ENCODE results near the gene PIK3R2. TPM values are rescaled to one million over a fixed set of nuclear protein-coding genes. Genes with fewer than 3 reads are reported as not detected.

PIK3R2 gene
- total and polyA plus RNA-seq, 2 of the 13 experiments (the other 11 are each of a cell fraction or from before 2014, with no cell fraction given): 18.6 to 25.3 TPM

DNA sequence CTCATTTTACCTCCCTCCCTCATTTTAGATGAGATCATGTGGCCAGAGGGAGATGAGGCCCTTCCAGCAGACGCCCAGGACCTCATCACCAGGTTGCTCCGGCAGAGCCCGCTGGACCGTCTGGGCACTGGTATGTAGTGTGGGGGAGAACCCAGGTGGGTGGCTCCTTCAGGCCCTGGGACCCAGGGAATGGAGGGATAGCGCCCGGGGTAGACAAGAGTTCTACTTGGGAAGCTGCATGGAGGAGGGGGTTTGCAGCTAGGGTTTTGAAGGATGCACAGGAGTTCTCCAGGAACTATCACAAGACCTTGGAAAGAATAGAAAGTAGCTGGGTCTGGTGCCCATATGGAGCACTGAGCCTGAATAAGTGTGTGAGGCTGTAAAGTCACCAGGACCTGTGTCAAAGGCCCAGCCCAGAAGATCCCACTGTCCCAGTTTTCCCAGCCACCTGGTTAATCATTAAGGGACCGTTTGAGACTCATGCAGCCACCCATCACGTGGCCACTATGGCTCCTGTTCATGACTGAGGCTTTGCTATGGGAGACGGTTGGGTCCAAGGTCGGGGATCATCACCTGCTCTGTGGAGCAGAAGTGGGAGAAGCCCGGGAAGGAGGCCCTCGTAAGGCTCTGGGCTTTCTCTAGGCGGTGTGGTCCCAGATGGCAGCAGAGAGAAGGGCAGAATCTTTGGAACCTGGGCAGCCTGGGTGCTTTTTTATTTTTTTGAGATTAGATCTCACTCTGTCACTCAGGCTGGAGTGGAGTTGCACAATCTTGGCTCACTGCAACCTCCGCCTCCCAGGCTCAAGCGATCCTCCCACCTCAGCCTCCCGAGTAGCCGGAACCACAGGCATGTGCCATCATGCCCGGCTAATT lies 17.0 kb upstream of the PIK3R2 start (continued):
- TF ChIP-seq, protein P1, sequence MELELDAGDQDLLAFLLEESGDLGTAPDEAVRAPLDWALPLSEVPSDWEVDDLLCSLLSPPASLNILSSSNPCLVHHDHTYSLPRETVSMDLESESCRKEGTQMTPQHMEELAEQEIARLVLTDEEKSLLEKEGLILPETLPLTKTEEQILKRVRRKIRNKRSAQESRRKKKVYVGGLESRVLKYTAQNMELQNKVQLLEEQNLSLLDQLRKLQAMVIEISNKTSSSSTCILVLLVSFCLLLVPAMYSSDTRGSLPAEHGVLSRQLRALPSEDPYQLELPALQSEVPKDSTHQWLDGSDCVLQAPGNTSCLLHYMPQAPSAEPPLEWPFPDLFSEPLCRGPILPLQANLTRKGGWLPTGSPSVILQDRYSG (CRISPR knock-in tag; IDR thresholded peaks at IDR 0.05): no peak
- TF ChIP-seq BHLHE40 (IDR thresholded peaks at IDR 0.05; ENCODE audit: low read length) (peak; percentile 68; the same call in 1 of the 2 replicates), ZFX (CRISPR knock-in tag; IDR thresholded peaks at IDR 0.05; ENCODE audit: low read depth) (peak; percentile 73), PTBP1 (IDR thresholded peaks at IDR 0.05; ENCODE audit: low read depth, low read length, poor library complexity, severe bottlenecking) (no peak), IKZF4 (CRISPR knock-in tag; IDR thresholded peaks at IDR 0.05; ENCODE audit: borderline replicate concordance, low read depth, not compliant biosample characterization) (peak; percentile 54), CCAR2 (optimal IDR thresholded peaks at IDR 0.05; ENCODE audit: low read depth, low read length) (no peak), SOX13 (IDR thresholded peaks at IDR 0.05) (no peak), SOX13 (CRISPR knock-in tag; conservative IDR thresholded peaks at IDR 0.05 in 1 of 2, IDR thresholded peaks at IDR 0.05 in 1 of 2) (peak in 1 of 2 experiments; percentile 65; a peak in 1 of 4 replicates), ZNF292 (CRISPR knock-in tag; IDR thresholded peaks at IDR 0.05; ENCODE audit: borderline replicate concordance, low read depth) (peak; percentile 37; the same call in 1 of the 2 replicates), MEIS2 (CRISPR knock-in tag; IDR thresholded peaks at IDR 0.05) (no peak), NFKBIZ (CRISPR knock-in tag; IDR thresholded peaks at IDR 0.05) (no peak), ZFP62 (CRISPR knock-in tag; IDR thresholded peaks at IDR 0.05) (no peak), JARID2 (CRISPR knock-in tag; IDR thresholded peaks at IDR 0.05; ENCODE audit: insufficient replicate concordance) (no peak), HIVEP1 (CRISPR knock-in tag; IDR thresholded peaks at IDR 0.05) (no peak), HMGA1 (CRISPR knock-in tag; conservative IDR thresholded peaks at IDR 0.05) (no peak), CBX1 (IDR thresholded peaks at IDR 0.05; ENCODE audit: low read depth) (no peak), NCOA2 (CRISPR knock-in tag; IDR thresholded peaks at IDR 0.05) (peak; percentile 75), ZNF235 (CRISPR knock-in tag; IDR thresholded peaks at IDR 0.05; ENCODE audit: borderline replicate concordance) (no peak), ZNF737 (CRISPR knock-in tag; IDR thresholded peaks at IDR 0.05; ENCODE audit: borderline replicate concordance) (no peak), FOXK1 (CRISPR knock-in tag; IDR thresholded peaks at IDR 0.05; ENCODE audit: borderline replicate concordance, low read depth) (peak; percentile 33; the same call in 1 of the 2 replicates)
- TF ChIP-seq, protein P2, sequence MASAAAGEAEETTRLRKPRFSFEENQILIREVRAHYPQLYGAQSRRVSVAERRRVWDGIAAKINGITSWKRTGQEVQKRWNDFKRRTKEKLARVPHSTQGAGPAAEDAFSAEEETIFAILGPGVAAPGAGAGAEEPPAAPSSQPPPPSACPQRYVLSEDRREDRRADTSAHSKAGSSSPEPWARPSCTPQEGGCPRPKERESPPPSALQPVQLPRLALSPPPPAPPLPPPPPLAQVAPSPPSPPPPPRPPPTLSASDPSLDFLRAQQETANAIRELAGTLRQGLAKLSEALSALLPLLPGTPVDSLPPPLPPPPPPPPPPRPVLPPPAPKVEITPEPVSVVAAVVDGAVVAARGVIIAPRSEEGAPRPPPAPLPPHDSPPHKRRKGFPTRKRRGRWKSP (CRISPR knock-in tag; IDR thresholded peaks at IDR 0.05): no peak; the same call in 1 of the 2 replicates
- TF ChIP-seq, protein P3, sequence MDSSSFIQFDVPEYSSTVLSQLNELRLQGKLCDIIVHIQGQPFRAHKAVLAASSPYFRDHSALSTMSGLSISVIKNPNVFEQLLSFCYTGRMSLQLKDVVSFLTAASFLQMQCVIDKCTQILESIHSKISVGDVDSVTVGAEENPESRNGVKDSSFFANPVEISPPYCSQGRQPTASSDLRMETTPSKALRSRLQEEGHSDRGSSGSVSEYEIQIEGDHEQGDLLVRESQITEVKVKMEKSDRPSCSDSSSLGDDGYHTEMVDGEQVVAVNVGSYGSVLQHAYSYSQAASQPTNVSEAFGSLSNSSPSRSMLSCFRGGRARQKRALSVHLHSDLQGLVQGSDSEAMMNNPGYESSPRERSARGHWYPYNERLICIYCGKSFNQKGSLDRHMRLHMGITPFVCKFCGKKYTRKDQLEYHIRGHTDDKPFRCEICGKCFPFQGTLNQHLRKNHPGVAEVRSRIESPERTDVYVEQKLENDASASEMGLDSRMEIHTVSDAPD (CRISPR knock-in tag; IDR thresholded peaks at IDR 0.05): no peak
- TF ChIP-seq, protein P4, sequence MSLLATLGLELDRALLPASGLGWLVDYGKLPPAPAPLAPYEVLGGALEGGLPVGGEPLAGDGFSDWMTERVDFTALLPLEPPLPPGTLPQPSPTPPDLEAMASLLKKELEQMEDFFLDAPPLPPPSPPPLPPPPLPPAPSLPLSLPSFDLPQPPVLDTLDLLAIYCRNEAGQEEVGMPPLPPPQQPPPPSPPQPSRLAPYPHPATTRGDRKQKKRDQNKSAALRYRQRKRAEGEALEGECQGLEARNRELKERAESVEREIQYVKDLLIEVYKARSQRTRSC (CRISPR knock-in tag; IDR thresholded peaks at IDR 0.05; ENCODE audit: low read depth): no peak
- TF ChIP-seq, protein P5, sequence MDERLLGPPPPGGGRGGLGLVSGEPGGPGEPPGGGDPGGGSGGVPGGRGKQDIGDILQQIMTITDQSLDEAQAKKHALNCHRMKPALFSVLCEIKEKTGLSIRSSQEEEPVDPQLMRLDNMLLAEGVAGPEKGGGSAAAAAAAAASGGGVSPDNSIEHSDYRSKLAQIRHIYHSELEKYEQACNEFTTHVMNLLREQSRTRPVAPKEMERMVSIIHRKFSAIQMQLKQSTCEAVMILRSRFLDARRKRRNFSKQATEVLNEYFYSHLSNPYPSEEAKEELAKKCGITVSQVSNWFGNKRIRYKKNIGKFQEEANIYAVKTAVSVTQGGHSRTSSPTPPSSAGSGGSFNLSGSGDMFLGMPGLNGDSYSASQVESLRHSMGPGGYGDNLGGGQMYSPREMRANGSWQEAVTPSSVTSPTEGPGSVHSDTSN (CRISPR knock-in tag; IDR thresholded peaks at IDR 0.05): peak; percentile 32; the same call in 1 of the 2 replicates
